CD8-positive, alpha-beta memory T cell (primary cell): ENCODE measurements around the gene UCP2. TPM values are rescaled to one million over a fixed set of nuclear protein-coding genes. Genes with fewer than 3 reads are reported as not detected.

ENCODE experiments used
- CTCF ChIA-PET: fragments of 350-600 bp; sonication (Branson Sonifier 250); formaldehyde crosslinking; loops from one replicate; lab custom pipeline; 2021; ENCODE audit warnings: antibody characterized with exemption; lab: Charles Lee
- POLR2A ChIA-PET: fragments of 350-600 bp; sonication (Branson Sonifier 250); formaldehyde crosslinking; loops from one replicate; lab custom pipeline; 2021; ENCODE audit warnings: antibody characterized with exemption; lab: Charles Lee
- DNase-seq, 5 donors: peaks; one replicate each; pipeline versions ENCODE4 v3.0.0 to v3.0.0-alpha.2; 2020 to 2022; ENCODE audit warnings: mixed read lengths in 1 of 5
- H3K27ac ChIP-seq: one replicate; pipeline ENCODE4 v1.7.0; 2013; ENCODE audit warnings: low read depth, mild to moderate bottlenecking, low read length, moderate library complexity
- H3K27me3 ChIP-seq: 2 replicates; pipeline ENCODE4 v1.7.0; 2013; ENCODE audit warnings: low read length, mild to moderate bottlenecking; ENCODE audit not compliant: insufficient read depth, poor library complexity, severe bottlenecking
- H3K36me3 ChIP-seq: 2 replicates; pipeline ENCODE4 v1.7.0; 2013; ENCODE audit warnings: mild to moderate bottlenecking, low read length, moderate library complexity; ENCODE audit not compliant: insufficient read depth
- H3K4me1 ChIP-seq: 2 replicates; pipeline ENCODE4 v1.7.0; 2013; ENCODE audit warnings: mild to moderate bottlenecking, low read length, moderate library complexity; ENCODE audit not compliant: insufficient read depth
- H3K4me3 ChIP-seq: 2 replicates; pipeline ENCODE4 v1.7.0; 2013; ENCODE audit warnings: mild to moderate bottlenecking, low read length
- H3K9me3 ChIP-seq: 2 replicates; pipeline ENCODE4 v1.7.0; 2013; ENCODE audit warnings: mild to moderate bottlenecking, low read length
- H3K27ac Mint-ChIP-seq, 8 donors: one replicate each; pipeline ENCODE4 v1.8.0; 2020 to 2021; ENCODE audit warnings: mixed read lengths in 8 of 8, mild to moderate bottlenecking in 6 of 8, inconsistent platforms in 3 of 8, moderate library complexity in 3 of 8
- H3K27me3 Mint-ChIP-seq, 2 donors: one replicate each; pipeline ENCODE4 v1.8.0; 2020 to 2021; ENCODE audit warnings: mixed read lengths in 2 of 2, mild to moderate bottlenecking in 1 of 2, moderate library complexity in 1 of 2
- H3K36me3 Mint-ChIP-seq, 3 donors: one replicate each; pipeline ENCODE4 v1.8.0; 2020 to 2021; ENCODE audit warnings: mixed read lengths in 3 of 3, inconsistent platforms in 1 of 3, mild to moderate bottlenecking in 1 of 3
- H3K4me1 Mint-ChIP-seq, 3 donors: one replicate each; pipeline ENCODE4 v1.8.0; 2020 to 2021; ENCODE audit warnings: mixed read lengths in 3 of 3, inconsistent platforms in 1 of 3, mild to moderate bottlenecking in 1 of 3
- H3K4me3 Mint-ChIP-seq, 7 donors: one replicate each; pipeline ENCODE4 v1.8.0; 2020 to 2021; ENCODE audit warnings: mixed read lengths in 7 of 7, mild to moderate bottlenecking in 6 of 7, moderate library complexity in 4 of 7, inconsistent platforms in 2 of 7
- H3K9me3 Mint-ChIP-seq, 5 donors: one replicate each; pipeline ENCODE4 v1.8.0; 2020 to 2022; ENCODE audit warnings: mixed read lengths in 5 of 5, mild to moderate bottlenecking in 3 of 5, moderate library complexity in 2 of 5, inconsistent platforms in 1 of 5
- polyA plus RNA-seq: library from polyadenylated mRNA; unstranded; fragments of 300-500 nt; fragmentation: Illumina TruSeq; gene quantifications from one replicate; pipeline ENCODE4 v1.2.3, GENCODE V29; 2021
- total RNA-seq, 2 experiments: library from RNA; stranded (reverse); gene quantifications; one replicate each; pipeline ENCODE4 v1.2.3, GENCODE V29; 2021

UCP2 gene
- total and polyA plus RNA-seq, 3 experiments from 2014 or later: 279 to 962 (median 295) TPM

DNA sequence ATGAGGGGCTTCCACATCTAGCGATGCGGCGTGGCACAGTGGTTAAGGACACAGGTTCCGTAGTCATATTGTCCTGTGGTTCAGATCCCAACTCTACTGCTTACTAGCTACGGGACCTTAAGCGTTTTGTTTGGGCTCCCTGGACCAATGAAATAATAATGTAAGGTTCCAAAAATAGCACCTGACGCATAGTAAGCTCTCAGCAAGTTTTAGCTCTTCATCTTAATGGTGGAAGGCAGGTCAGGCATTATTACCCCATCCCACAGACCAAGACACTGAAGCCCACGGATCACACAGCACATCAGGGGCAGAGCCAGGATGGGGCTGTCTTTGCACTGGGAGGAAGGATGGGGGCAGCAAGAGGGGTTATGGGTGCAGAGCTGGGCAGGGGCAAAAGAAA lies 18.8 kb downstream of the UCP2 start:
- peak overlapping the region in 2 of 7 donors; percentile 41 to 72 for H3K4me3 Mint-ChIP-seq
- CTCF ChIA-PET: interaction anchor here (0.7 to 4.9 kb wide), 23 partner anchors 9 to 292 kb away, joined by 3 to 48 read pairs (median 5); partner anchors contain the start of genes C2CD3, PPME1, RAB6A and UCP2
- DNase-seq: no peak

DNA sequence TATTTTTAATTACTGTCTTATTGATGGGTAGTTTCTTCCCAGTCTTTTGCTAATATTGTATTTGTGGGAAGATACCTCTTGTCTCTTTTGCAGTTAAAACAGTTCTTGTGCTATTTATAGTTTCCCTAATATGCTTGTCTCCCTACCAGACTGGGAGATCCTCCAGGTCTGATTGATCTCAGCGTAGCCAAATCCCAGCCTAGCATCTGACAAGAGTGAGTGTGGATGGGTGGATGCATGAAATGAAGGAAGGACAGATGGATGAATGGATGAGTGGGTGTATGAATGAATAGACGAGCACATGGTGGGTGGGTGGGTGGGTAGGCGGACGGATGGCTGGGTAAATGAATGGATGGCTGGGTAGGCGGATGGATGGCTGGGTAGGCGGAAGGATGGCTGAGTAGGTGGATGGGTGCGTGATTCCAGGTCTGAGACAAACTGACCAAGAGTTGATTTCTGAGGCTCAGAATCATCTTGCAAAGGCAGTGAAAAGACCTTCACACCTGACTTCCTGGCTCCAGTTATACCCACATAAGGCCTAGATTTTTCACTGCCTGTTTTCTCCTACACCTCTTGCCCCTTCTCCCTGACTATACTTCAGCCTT lies 20.4 kb downstream of the UCP2 start:
- Mint-ChIP-seq H3K27me3 (peaks cover under 1 to 4% of the 10 kb centered on the region in 2 donors), H3K4me3 (no peak overlapping the region), H3K27ac (no peak overlapping the region), H3K36me3 (no peaks in the 10 kb centered on the region), H3K9me3 (no peaks in the 10 kb centered on the region), H3K4me1 (peaks cover 10 to 22% (median 16%) of the 10 kb centered on the region in 3 donors)
- CTCF ChIA-PET: interaction anchor here (2.9 kb wide), 1 partner anchor 73 kb away, joined by 17 read pairs; no protein-coding TSS in a partner anchor
- H3K27ac ChIP-seq: no peak overlapping the region
- peaks cover 23% of the 10 kb centered on the region for H3K4me1 ChIP-seq
- H3K4me3 ChIP-seq: no peak overlapping the region
- POLR2A ChIA-PET: no interaction called here
- no peaks in the 10 kb centered on the region for H3K9me3 ChIP-seq
- H3K27me3 ChIP-seq: no peaks in the 10 kb centered on the region
- no peak for DNase-seq
- no peaks in the 10 kb centered on the region for H3K36me3 ChIP-seq

More for the DNA sequence above, 18.8 kb downstream of the UCP2 start:
- Histone ChIP-seq H3K36me3 (no peaks in the 10 kb centered on the region), H3K27ac (no peak overlapping the region), H3K9me3 (no peaks in the 10 kb centered on the region), H3K4me3 (no peak overlapping the region), H3K27me3 (no peaks in the 10 kb centered on the region), H3K4me1 (peaks cover 39% of the 10 kb centered on the region)
- Mint-ChIP-seq H3K9me3 (no peaks in the 10 kb centered on the region), H3K27me3 (no peaks in the 10 kb centered on the region), H3K36me3 (no peaks in the 10 kb centered on the region), H3K27ac (peak overlapping the region in 4 of 8 donors; percentile 13 to 92 (median 53)), H3K4me1 (peaks cover 20 to 38% (median 30%) of the 10 kb centered on the region in 3 donors)
- POLR2A ChIA-PET: interaction anchor here (0.6 to 0.7 kb wide), 2 partner anchors 16 to 42 kb away, joined by 3 read pairs; no protein-coding TSS in a partner anchor

DNA sequence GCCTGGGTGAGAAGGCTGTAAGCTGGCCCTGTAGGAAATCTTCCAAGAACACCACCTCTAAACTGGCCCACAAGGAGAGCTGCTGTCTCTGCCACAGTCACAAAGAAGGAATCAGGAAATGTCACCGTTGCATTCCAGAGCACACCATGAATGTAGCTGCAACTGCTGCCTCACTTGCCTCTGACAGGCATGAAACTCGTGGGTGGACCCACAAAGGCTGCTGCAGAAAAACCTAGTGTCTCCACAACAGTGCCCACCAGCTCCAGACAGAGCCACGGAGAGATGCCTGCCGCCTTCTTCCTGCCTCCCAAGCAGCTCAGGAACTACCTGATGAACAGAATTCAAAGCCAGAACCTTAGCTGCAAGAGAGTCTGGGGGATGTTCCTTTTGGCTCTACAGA lies 21.3 kb downstream of the UCP2 start:
- H3K36me3 ChIP-seq: no peaks in the 10 kb centered on the region
- H3K9me3 Mint-ChIP-seq: no peaks in the 10 kb centered on the region
- H3K4me1 ChIP-seq: peaks cover 23% of the 10 kb centered on the region
- H3K27me3 ChIP-seq: no peaks in the 10 kb centered on the region
- ChIA-PET CTCF (no interaction called here), POLR2A (no interaction called here)
- H3K4me3 Mint-ChIP-seq: no peak overlapping the region
- peaks cover 5 to 8% of the 10 kb centered on the region in 2 donors for H3K27me3 Mint-ChIP-seq
- no peak for DNase-seq
- H3K27ac ChIP-seq: no peak overlapping the region
- H3K4me1 Mint-ChIP-seq: peaks cover 10 to 22% (median 16%) of the 10 kb centered on the region in 3 donors
- H3K9me3 ChIP-seq: no peaks in the 10 kb centered on the region
- no peak overlapping the region for H3K4me3 ChIP-seq
- no peaks in the 10 kb centered on the region for H3K36me3 Mint-ChIP-seq
- no peak overlapping the region for H3K27ac Mint-ChIP-seq

DNA sequence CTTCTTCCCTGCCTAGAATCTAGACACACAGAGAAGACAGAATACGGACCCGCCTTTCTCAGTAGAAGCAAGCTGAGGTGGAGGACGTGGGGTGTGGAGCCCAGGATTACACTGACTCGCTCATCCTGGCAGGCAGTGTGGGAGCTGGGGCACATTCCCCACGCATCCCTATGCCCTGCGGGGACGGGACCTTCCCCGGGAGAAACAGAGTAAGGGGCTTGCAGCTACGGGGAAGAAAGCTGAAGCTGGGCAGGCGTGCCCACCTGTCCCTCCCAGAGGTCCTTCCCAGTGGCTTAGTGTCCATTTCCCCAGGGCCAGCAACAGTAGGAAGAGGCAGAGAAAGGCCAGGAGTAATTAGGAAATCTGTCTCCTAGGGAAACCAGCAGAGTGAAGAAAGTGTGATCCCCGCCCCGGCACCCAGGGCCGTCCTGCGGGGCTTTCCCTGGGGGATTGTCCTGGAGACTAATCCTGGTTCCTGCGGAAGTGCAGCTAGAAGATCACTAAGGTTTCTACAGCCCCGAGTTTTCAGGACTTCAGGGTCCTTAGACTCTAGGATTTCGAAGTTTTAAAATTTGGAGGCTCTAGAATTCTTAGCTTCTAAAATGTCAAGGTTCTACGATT lies 24.0 kb downstream of the UCP2 start:
- Mint-ChIP-seq H3K36me3 (peaks cover 0 to 2% (median 0%) of the 10 kb centered on the region in 3 donors), H3K4me3 (no peak overlapping the region), H3K9me3 (no peaks in the 10 kb centered on the region), H3K27ac (peak overlapping the region in 2 of 8 donors; percentile 29 to 36), H3K4me1 (peaks cover 0 to 3% (median 0%) of the 10 kb centered on the region in 3 donors), H3K27me3 (peaks cover 5 to 17% of the 10 kb centered on the region in 2 donors)
- no peak overlapping the region for H3K4me3 ChIP-seq
- no peaks in the 10 kb centered on the region for H3K27me3 ChIP-seq
- ChIA-PET CTCF (interaction anchor here (0.8 kb wide), 1 partner anchor 47 kb away, joined by 3 read pairs; no protein-coding TSS in a partner anchor), POLR2A (no interaction called here)
- no peaks in the 10 kb centered on the region for H3K9me3 ChIP-seq
- H3K36me3 ChIP-seq: no peaks in the 10 kb centered on the region
- DNase-seq: no peak
- H3K4me1 ChIP-seq: no peaks in the 10 kb centered on the region
- no peak overlapping the region for H3K27ac ChIP-seq

DNA sequence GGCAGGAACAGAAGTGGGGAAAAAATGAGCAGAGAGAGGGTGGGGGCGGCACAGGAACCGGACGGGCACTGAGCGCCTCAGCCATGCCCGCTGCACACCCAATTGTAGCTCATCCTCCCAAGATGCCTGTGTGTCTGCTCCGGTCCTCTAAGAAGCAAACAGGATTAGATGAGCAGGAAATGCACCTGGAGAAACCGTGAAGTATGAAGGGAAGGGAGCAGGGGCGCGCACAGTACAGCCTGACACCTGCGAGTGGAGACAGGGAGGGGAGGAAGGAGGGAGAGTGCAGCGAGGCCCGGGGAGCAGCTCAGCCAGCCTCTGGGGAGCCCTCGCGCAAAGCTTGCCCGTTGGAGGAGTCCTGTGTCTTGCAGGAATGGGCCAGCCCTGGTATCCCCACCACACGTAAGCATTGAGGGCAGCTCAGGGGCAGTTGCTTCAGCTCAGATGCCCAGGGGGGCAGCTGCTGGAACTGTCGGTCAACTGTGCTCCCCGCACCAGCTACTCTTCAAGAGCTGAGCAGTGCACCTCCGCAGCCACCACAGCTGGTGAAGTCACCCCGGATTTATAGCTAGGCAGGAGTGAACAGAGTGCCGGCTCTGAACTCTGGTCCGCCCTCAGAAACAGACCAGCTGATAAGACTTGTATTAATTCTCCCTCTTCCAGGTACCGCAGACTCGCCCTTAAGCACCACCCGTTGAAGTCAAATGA lies 24.8 kb downstream of the UCP2 start:
- POLR2A ChIA-PET: no interaction called here
- H3K9me3 Mint-ChIP-seq: no peaks in the 10 kb centered on the region
- CTCF ChIA-PET: interaction anchor here (0.8 kb wide), 1 partner anchor 47 kb away, joined by 3 read pairs; no protein-coding TSS in a partner anchor

DNA sequence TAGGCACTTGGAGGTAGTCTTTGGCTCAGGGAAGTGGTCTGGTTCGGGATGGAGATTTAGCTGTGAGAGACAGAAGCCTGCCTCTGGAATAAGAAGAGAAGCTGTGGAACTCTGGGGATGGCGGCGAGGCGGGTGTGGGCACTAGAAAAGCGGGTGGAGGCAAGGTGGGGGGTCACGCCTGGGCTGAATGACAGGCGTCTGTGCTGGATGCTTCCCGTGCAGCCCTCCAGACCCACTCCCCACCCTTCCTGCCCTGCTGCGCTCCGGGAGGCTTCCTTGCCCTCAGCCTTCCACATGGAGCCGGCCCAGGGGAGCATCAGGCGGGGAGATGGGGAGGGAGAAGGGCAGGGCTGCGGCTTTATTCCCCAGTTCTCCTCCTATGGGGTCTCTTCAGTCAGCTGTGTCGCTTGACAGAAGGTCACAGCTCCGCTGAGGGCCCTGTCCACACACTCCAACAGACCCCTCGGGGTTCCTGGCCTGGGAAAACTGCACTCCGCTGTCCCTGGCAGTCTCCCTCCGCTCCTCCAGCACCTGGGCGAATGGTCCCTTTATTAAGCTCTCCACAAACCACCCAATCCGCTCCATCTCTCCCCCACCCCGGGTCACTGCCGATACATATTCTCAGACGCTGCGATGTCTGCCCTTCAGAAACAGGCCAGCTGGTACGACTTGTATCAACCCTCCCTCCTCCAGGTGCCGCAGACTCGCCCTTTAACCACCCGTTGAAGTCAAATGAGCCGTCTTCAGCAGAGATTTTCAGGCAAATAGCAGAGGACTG lies 25.6 kb downstream of the UCP2 start:
- POLR2A ChIA-PET: interaction anchor here (0.7 kb wide), 1 partner anchor 10 kb away, joined by 4 read pairs; no protein-coding TSS in a partner anchor
- H3K27ac Mint-ChIP-seq: no peak overlapping the region
- H3K36me3 Mint-ChIP-seq: peaks cover 0 to 2% (median 0%) of the 10 kb centered on the region in 3 donors
- Histone ChIP-seq H3K4me3 (no peak overlapping the region), H3K4me1 (no peaks in the 10 kb centered on the region), H3K27me3 (no peaks in the 10 kb centered on the region), H3K27ac (no peak overlapping the region), H3K9me3 (no peaks in the 10 kb centered on the region), H3K36me3 (no peaks in the 10 kb centered on the region)
- peaks cover 7 to 17% of the 10 kb centered on the region in 2 donors for H3K27me3 Mint-ChIP-seq
- no peaks in the 10 kb centered on the region for H3K9me3 Mint-ChIP-seq
- peaks cover 0 to 3% (median 0%) of the 10 kb centered on the region in 3 donors for H3K4me1 Mint-ChIP-seq
- H3K4me3 Mint-ChIP-seq: peak overlapping the region in 3 of 7 donors; percentile 35 to 63 (median 52)
- DNase-seq: no peak
- CTCF ChIA-PET: no interaction called here

More for the DNA sequence above, 24.8 kb downstream of the UCP2 start:
- Mint-ChIP-seq H3K36me3 (peaks cover 0 to 2% (median 0%) of the 10 kb centered on the region in 3 donors), H3K27me3 (peaks cover 5 to 17% of the 10 kb centered on the region in 2 donors), H3K4me1 (peaks cover 0 to 3% (median 0%) of the 10 kb centered on the region in 3 donors), H3K27ac (no peak overlapping the region), H3K4me3 (peak overlapping the region in 2 of 7 donors; percentile 52 to 63)
- Histone ChIP-seq H3K4me1 (no peaks in the 10 kb centered on the region), H3K27ac (no peak overlapping the region), H3K27me3 (no peaks in the 10 kb centered on the region), H3K36me3 (no peaks in the 10 kb centered on the region), H3K9me3 (no peaks in the 10 kb centered on the region), H3K4me3 (no peak overlapping the region)
- DNase-seq: no peak

DNA sequence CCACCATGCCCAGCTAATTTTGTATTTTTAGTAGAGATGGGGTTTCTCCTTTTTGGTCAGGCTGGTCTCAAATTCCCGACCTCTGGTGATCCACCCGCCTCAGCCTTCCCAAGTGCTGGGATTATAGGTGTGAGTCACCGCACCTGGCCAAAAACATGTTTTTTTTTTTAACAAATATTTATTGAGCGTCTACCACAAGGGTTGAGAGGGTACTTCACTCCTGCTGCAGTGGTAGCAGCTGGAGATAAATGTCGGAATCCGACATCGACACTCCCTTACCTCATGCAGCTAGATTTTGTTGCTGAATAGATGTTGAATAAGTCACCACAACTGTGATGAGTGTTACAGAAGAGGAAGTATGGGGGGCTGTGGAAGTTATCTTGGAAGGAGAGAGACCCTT lies 30.8 kb downstream of the UCP2 start:
- ChIA-PET CTCF (no interaction called here), POLR2A (no interaction called here)
- Histone ChIP-seq H3K4me1 (no peaks in the 10 kb centered on the region), H3K36me3 (no peaks in the 10 kb centered on the region), H3K9me3 (no peaks in the 10 kb centered on the region), H3K27me3 (no peaks in the 10 kb centered on the region), H3K27ac (no peak overlapping the region), H3K4me3 (no peak overlapping the region)
- no peaks in the 10 kb centered on the region for H3K9me3 Mint-ChIP-seq
- peaks cover 0 to 4% (median 4%) of the 10 kb centered on the region in 3 donors for H3K36me3 Mint-ChIP-seq
- H3K27me3 Mint-ChIP-seq: peaks cover 7 to 12% of the 10 kb centered on the region in 2 donors
- no peaks in the 10 kb centered on the region for H3K4me1 Mint-ChIP-seq
- DNase-seq: no peak
- H3K27ac Mint-ChIP-seq: no peak overlapping the region
- no peak overlapping the region for H3K4me3 Mint-ChIP-seq
